ENCODE results near the gene MAU2.
"Not testable (repeated sequence)": the region's sequence is repeated elsewhere in the genome, so short reads cannot be mapped to it uniquely, and the experiment has no call there.

The MAU2 gene

GRCh38 chr19:19348266-19348665, 27.6 kb downstream of the MAU2 start:
- peak in 1 of 3 donors; percentile 9 for DNase-seq

- no peak for DNase-seq
These were observed 28.7 kb downstream of the MAU2 start for GRCh38 chr19:19349365-19349764.

- DNase-seq: not testable (repeated sequence)
These were observed 30.1 kb downstream of the MAU2 start for GRCh38 chr19:19350756-19351155.

- no peak for DNase-seq
These were observed 32.2 kb downstream of the MAU2 start for GRCh38 chr19:19352823-19353222.

GRCh38 chr19:19354007-19354406, 33.4 kb downstream of the MAU2 start:
- DNase-seq: no peak

DNA sequence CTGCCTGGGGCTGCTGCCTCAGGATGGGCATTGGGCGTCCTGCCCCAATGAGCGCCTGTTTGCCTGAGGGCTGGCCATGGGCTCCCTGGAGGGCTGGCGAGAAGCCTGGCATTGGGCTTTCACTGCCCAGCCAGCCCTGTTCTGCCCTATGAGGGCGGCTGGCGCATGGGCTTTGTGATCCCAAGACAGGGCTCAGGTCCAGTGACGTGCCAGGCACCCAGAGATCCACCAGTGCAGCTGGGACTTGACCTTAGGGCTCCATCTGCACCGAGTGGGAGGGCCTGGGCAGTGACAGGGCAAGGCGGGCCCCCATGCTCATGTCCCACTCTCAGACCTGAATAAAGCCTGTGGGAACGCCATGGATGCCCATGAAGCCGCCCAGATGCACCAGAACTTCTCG, 34.3 kb downstream of the MAU2 start:
- DNase-seq: no peak

DNA sequence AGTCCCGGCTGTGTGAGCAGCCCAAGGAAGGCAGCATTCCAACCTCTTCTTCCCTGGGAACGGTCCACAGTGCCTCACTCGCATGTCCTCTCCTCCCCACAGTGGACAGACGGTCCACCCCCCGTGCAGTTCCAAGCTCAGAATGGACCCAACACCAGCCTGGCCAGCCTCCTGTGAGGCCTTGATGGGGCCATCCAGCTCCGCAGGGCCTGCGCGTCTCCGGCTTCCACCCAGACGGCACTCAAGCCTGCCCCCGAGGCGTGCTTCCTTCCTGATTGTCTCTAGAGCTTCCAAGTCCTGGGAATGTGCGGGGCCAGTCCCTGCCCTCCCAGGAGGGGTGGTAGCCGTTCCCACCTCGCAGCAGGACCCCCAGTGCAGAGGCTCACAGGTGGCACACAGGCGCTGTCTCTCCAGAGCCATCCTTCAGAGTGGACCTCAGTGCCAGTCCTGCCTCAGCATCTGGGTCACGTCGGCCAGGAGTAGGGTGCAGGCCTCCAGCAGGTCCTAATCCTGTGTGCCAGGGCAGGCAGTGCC, 35.0 kb downstream of the MAU2 start:
- no peak for DNase-seq

- DNase-seq: no peak
These were observed 35.9 kb downstream of the MAU2 start for GRCh38 chr19:19356500-19356899.

- no peak for DNase-seq
These were observed 36.4 kb downstream of the MAU2 start for GRCh38 chr19:19356901-19357566.

DNA sequence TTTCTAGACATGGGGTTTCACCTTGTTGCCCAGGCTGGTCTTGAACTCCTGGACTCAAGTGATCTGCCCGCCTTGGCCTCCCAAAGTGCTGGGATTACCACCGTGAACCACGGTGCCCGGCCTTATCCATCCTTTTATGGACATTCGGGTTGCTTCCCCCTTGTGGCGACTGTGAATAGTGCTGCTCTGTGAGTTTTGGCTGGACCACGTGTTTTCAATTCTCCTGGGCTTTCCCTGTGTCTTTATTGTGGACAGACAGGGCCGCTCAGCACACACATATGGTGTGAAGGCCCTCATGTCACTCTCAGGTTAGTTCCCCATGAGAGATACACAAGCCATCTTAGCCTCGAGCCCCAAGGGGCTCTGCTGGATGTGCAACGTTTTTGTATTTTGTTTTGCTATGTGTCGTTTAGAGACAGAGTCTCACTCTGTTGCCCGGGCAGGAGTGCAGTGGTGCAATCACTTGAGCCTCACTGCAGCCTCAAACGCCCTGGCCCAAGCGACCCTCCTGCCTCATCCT, 40.5 kb downstream of the MAU2 start:
- peak; percentile 89 to 92 (median 91) for DNase-seq

- DNase-seq: no peak
These were observed 41.4 kb downstream of the MAU2 start for GRCh38 chr19:19362075-19362474.

DNA sequence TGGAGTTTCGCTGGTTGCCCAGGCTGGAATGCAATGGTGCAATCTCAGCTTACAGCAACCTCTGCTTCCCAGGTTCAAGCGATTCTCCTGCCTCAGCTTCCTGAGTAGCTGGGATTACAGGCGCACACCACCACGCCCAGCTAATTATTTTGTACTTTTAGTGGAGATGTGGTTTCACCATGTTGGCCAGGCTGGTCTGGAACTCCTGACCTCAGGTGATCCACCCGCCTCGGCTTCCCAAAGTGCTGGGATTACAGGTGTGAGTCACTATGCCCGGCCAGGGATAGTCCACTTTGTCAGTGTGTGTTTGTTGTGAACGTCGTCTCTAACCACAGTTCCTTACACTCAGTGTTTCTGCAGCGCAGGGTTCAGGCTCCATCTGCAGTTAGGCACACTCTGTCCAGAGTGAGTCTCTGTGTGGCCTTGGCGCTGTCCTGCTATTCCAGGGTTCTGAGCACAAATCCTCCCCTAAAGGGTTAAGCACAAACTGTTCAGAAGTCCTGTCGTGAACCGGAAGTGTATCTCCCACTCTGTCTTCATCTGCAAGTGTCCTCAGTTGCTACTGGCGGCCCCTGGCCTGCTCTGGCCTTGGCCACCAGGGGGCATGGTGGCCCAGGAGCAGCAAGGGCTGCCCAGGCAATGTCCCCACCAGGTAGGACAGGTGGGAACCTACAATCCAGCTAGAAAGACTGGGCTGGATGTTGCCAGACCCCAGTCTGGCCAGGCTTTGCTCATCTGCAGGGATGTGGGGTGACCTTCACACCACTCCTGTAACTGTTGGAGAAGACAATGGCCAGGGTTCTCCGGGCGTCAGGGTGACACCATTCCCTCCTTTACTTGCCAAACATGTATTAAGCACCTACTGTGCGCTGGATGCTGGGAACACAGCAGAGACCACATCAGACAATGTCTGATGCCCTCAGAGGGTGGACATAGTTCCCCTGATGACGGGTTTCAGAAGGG, 46.1 kb downstream of the MAU2 start:
- DNase-seq: peak; percentile 77 to 87 (median 80)

DNA sequence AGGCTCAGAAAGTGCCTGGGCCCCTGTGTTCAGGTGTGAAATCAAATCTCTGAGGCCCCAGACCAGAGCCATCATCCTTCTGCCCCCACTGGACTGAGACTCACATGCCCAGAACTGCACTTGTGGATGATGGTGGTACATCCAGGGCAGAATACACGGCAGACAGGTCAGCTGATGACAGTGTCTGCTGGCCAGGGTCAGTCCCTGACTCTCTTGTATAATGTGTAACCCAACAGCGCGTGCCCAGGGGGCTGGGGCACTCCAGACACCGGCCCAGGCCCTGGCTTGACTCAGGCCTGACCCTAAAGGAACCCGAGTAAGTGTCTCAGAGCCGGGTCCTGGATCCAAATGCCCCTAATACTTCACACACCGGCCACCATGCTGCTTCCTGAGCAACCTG, 47.5 kb downstream of the MAU2 start:
- no peak for DNase-seq

- DNase-seq: no peak
These were observed 50.4 kb downstream of the MAU2 start for GRCh38 chr19:19371059-19371458.

- DNase-seq: peak; percentile 87 to 91 (median 90)
These were observed 52.2 kb downstream of the MAU2 start for GRCh38 chr19:19372656-19373416.

- no peak for DNase-seq
These were observed 58.9 kb downstream of the MAU2 start for GRCh38 chr19:19379527-19379926.

GRCh38 chr19:19380316-19380715, 59.7 kb downstream of the MAU2 start:
- DNase-seq: not testable (repeated sequence)

DNA sequence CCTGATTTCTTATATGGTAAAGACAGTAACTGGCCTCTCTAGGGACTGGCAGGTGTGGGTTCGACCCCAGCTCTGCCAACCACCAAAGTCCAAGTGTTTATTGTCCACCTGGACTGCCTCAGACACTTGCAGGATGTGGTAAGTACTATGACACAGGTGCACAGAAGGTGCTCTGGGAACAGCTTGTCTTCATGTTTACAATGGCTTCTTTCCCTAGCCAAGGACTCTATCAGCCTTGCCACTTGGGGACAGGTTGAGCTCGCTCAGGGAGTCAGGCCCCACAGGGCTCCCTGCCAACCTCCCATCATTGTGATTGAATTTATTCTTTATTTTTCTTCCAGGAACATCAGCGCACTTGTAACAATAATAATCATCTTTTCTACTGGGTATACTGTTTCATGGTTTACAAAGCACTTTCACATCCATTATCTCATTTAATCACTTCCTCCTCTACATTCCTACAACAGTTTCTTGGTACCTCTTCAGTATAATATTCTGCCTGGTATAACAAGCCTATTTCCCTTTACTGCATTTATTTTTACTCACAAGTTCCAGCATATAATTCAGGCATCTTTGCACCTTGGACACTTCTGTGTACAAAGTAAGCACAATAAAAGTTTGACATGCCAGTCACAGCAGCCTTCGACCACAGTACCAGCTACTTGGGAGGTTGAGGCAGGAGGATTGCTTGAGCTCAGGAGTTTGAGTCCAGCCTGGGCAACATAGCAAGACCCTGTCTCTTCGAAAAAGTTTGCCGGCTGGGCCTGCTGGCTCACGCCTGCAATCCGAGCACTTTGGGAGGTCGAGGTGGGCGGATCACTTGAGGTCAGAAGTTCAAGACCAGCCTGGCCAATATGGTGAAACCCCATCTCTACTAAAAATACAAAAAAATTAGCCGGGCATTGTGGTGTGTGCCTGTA, 60.6 kb downstream of the MAU2 start:
- no peak for DNase-seq

DNA sequence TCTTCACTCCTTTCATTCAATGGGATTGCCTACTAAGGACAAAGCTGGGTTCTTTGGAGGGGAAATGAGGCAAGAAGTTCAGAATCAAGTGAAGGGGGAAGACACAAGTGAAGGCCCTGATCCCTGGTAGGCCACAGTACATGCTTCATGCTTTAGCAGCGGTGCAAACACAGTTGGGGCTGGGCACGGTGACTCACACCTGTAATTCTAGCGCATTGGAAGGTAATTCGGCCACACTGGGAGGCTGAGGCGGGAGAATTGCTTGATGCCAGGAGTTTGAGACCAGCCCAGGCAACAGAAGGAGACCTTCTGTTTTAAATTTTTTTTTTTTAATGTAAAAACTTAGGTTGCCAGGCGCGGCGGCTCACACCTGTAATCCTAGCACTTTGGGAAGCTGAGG, 61.5 kb downstream of the MAU2 start:
- DNase-seq: no peak

DNA sequence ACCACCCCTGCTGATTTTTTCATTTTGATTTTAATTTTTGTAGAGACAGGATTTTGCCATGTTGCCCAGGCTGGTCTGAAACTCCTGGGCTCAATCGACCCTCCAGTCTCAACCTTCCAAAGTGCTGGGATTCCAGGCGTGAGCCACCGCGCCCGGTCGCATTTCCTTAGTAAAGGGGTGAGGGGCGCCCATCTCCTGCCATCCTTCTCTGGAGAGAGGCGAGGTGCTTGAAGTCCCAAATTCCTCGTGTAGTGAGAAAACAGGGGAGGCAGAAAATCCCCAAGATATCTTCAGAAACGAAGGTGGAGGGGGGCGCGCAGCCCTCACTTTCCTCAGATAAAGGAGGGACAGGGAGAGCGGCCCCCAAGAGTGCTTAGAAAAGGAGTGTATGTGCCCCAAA, 63.9 kb downstream of the MAU2 start:
- DNase-seq: no peak

DNA sequence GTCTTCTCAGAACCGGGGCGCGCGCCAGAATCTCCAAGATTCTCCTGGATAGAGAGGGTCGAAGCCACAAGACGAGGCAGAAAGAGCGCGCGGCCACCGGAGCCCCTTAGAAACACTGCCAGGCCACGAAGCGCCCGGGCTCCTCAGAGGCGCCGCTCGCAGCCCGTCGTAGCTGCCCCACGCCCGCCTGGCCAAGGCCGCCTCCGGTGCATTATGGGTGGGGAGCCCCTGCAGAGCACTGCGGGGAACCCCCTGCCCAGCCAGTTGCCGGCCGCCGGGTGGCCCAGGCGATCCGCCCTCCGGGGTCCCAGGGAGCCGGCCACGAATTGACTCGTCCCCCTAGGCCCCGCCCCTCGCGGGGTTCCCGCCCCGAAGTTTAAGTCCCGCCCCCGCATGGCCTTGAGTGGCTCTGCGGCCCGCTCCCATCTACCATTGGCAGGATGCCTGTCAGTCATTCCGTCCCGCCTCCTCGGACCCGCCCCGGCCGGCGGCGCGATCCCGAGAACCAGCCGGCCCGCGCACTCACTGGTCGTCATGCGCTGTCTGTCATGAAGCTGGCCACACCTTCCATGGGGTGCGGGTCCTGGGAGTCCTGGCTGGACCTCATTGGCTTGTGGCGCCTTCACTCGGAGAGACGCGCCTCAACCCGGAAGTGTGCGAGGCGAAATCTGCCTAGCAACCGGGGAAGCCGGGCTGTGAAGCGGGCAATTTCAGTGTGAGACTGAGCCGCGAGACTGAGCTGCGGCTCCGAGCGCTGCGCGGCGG, 64.7 kb downstream of the MAU2 start:
- DNase-seq: peak; percentile 100

Data from suppressor macrophage treated with lipopolysaccharide for 1 hour (primary cell).